ENCODE data around the gene IZUMO2. TPM values are rescaled to one million over a fixed set of nuclear protein-coding genes. Genes with fewer than 3 reads are reported as not detected.

IZUMO2 gene
- total RNA-seq, 2 donors from 2014 or later, result not detected

- DNase-seq, result no peak
- Mint-ChIP-seq H3K4me3 (no peak overlapping the region), H3K4me1 (no peaks in the 10 kb centered on the region), H3K9me3 (peaks cover 24% of the 10 kb centered on the region), H3K27me3 (ENCODE audit: insufficient read depth) (peaks cover 7% of the 10 kb centered on the region), H3K36me3 (ENCODE audit: low read depth) (no peaks in the 10 kb centered on the region), H3K27ac (no peak overlapping the region)
- no peak overlapping the region for H3K4me3 ChIP-seq (ENCODE audit: low read length)
- WGBS, 2 experiments (ENCODE audit: insufficient coverage in 1 of 2, insufficient read length in 1 of 2), result 67 to 69% methylated on average over 1 of the region's 1 CpG
- H3K27ac ChIP-seq (ENCODE audit: low read depth, low read length), result no peak overlapping the region
- H3K9ac ChIP-seq (ENCODE audit: extremely low read depth, low read length, poor library complexity, severe bottlenecking), result no peak overlapping the region
- peaks cover 43% of the 10 kb centered on the region for H3K9me3 ChIP-seq (ENCODE audit: control insufficient read depth, low read length)
- H3K4me1 ChIP-seq (ENCODE audit: control insufficient read depth, insufficient read depth, low read length), result no peaks in the 10 kb centered on the region
- TF ChIP-seq CTCF (conservative IDR thresholded peaks at IDR 0.05), result no peak
- no peaks in the 10 kb centered on the region for H3K27me3 ChIP-seq (ENCODE audit: control insufficient read depth, insufficient read depth, low read length, poor library complexity, severe bottlenecking)
- no peaks in the 10 kb centered on the region for H3K36me3 ChIP-seq (ENCODE audit: control insufficient read depth, insufficient read depth, low read length)
These were observed 15.2 kb upstream of the IZUMO2 start for GRCh38 chr19:50178320-50178719.

DNA sequence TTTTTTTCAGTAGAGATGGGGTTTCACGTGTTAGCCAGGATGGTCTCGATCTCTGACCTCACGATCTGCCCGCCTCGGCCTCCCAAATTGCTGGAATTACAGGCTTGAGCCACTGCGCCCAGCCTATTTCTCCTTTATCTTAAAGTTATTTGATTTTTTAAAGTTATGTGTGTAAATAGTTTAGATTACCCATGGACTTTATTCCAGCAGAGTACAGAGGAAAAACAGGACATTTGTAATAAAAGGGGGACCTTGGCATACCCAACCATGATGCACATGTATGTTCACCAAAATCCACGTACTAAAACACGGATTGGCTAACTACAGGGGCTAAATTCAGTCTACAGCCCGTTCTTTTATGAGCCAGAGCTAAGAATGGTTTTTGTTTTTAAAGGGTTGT is 13.7 kb upstream of the IZUMO2 start:
- WGBS, 2 experiments (ENCODE audit: insufficient coverage in 1 of 2, insufficient read length in 1 of 2), result 76 to 83% methylated on average over 7 to 9 of the region's 9 CpGs
- Mint-ChIP-seq H3K9me3 (peaks cover 24% of the 10 kb centered on the region), H3K27ac (no peak overlapping the region), H3K4me3 (no peak overlapping the region), H3K36me3 (ENCODE audit: low read depth) (no peaks in the 10 kb centered on the region), H3K27me3 (ENCODE audit: insufficient read depth) (peaks cover 7% of the 10 kb centered on the region), H3K4me1 (no peaks in the 10 kb centered on the region)
- Histone ChIP-seq H3K9ac (ENCODE audit: extremely low read depth, low read length, poor library complexity, severe bottlenecking) (no peak overlapping the region), H3K36me3 (ENCODE audit: control insufficient read depth, insufficient read depth, low read length) (no peaks in the 10 kb centered on the region), H3K4me1 (ENCODE audit: control insufficient read depth, insufficient read depth, low read length) (no peaks in the 10 kb centered on the region), H3K27me3 (ENCODE audit: control insufficient read depth, insufficient read depth, low read length, poor library complexity, severe bottlenecking) (no peaks in the 10 kb centered on the region), H3K4me3 (ENCODE audit: low read length) (no peak overlapping the region), H3K9me3 (ENCODE audit: control insufficient read depth, low read length) (peaks cover 45% of the 10 kb centered on the region), H3K27ac (ENCODE audit: low read depth, low read length) (no peak overlapping the region)
- DNase-seq, result no peak
- no peak for TF ChIP-seq CTCF (conservative IDR thresholded peaks at IDR 0.05)

DNA sequence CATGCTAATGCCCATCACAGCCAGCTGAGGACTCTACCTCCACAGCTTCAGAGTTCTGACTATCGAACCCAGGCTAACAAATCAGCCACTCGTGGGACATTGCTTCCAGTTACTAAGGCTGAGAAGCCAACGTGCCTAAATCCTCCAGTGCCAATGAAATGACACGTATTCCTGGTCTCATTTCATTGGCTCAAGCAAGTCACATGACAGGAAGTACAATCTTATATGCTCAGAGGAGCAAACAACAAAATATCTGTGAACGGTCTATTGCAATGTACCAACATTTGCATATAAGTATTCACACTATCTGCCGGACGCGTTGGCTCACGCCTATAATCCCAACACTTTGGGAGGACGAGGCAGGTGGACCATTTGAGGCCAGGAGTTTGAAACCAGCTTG is 12.8 kb upstream of the IZUMO2 start:
- Mint-ChIP-seq H3K4me3 (no peak overlapping the region), H3K27me3 (ENCODE audit: insufficient read depth) (peaks cover 7% of the 10 kb centered on the region), H3K4me1 (no peaks in the 10 kb centered on the region), H3K9me3 (peaks cover 24% of the 10 kb centered on the region), H3K27ac (no peak overlapping the region), H3K36me3 (ENCODE audit: low read depth) (no peaks in the 10 kb centered on the region)
- Histone ChIP-seq H3K4me1 (ENCODE audit: control insufficient read depth, insufficient read depth, low read length) (no peaks in the 10 kb centered on the region), H3K9ac (ENCODE audit: extremely low read depth, low read length, poor library complexity, severe bottlenecking) (no peak overlapping the region), H3K9me3 (ENCODE audit: control insufficient read depth, low read length) (peaks cover 41% of the 10 kb centered on the region), H3K36me3 (ENCODE audit: control insufficient read depth, insufficient read depth, low read length) (no peaks in the 10 kb centered on the region), H3K27ac (ENCODE audit: low read depth, low read length) (no peak overlapping the region), H3K27me3 (ENCODE audit: control insufficient read depth, insufficient read depth, low read length, poor library complexity, severe bottlenecking) (no peaks in the 10 kb centered on the region), H3K4me3 (ENCODE audit: low read length) (no peak overlapping the region)
- no peak for DNase-seq
- WGBS, 2 experiments (ENCODE audit: insufficient coverage in 1 of 2, insufficient read length in 1 of 2), result 25 to 71% methylated on average over 4 to 10 of the region's 10 CpGs
- TF ChIP-seq CTCF (conservative IDR thresholded peaks at IDR 0.05), result no peak
